Common myeloid progenitor, CD34-positive (primary cell): ENCODE data around the gene CLEC10A.

Experiments used
- CTCF ChIA-PET: fragments of 350-600 bp; sonication (Branson Sonifier 250); formaldehyde crosslinking; loops from one replicate; lab custom pipeline; 2021; ENCODE audit warnings: antibody characterized with exemption; lab: Charles Lee
- POLR2A ChIA-PET: fragments of 350-600 bp; sonication (Branson Sonifier 250); formaldehyde crosslinking; loops from one replicate; lab custom pipeline; 2021; ENCODE audit warnings: antibody characterized with exemption; lab: Charles Lee
- DNase-seq, 3 donors: peaks; one replicate each; pipeline versions ENCODE4 v3.0.0 to v3.0.0-alpha.2; 2013
- H3K27ac ChIP-seq, 2 experiments: 1 replicate in 1 of 2; 2 replicates in 1 of 2; pipeline ENCODE4 v1.7.0; 2013; ENCODE audit warnings: inconsistent platforms in 2 of 2, low read length in 2 of 2, mild to moderate bottlenecking in 2 of 2, low read depth in 1 of 2, moderate library complexity in 1 of 2; ENCODE audit not compliant: severe bottlenecking in 2 of 2, insufficient read depth in 1 of 2, poor library complexity in 1 of 2
- H3K27me3 ChIP-seq, 5 experiments: replicated peaks in 2 of 5; 1 replicate in 3 of 5; 2 replicates in 2 of 5; pipeline versions ENCODE4 v1.6.1 to v1.7.0; 2013; ENCODE audit warnings: low read length in 4 of 5, mild to moderate bottlenecking in 2 of 5, moderate library complexity in 2 of 5, inconsistent platforms in 1 of 5; ENCODE audit not compliant: insufficient read depth in 5 of 5, control insufficient read depth in 4 of 5
- H3K36me3 ChIP-seq, 4 experiments: 1 replicate in 2 of 4; 2 replicates in 2 of 4; pipeline versions ENCODE4 v1.6.1 to v1.7.0; 2013; ENCODE audit warnings: low read length in 3 of 4, control low read depth in 1 of 4, mild to moderate bottlenecking in 1 of 4; ENCODE audit not compliant: control insufficient read depth in 4 of 4, insufficient read depth in 4 of 4
- H3K4me1 ChIP-seq, 4 experiments: 1 replicate in 3 of 4; 2 replicates in 1 of 4; pipeline versions ENCODE4 v1.6.1 to v1.7.1; 2013; ENCODE audit warnings: low read length in 3 of 4, mild to moderate bottlenecking in 3 of 4, control low read depth in 1 of 4, inconsistent platforms in 1 of 4, moderate library complexity in 1 of 4; ENCODE audit not compliant: control insufficient read depth in 4 of 4, insufficient read depth in 4 of 4; ENCODE audit errors: control extremely low read depth in 1 of 4
- H3K4me3 ChIP-seq, 7 experiments: 1 replicate in 4 of 7; 2 replicates in 3 of 7; pipeline versions ENCODE4 v1.5.1 to v1.7.0; 2013; ENCODE audit warnings: mild to moderate bottlenecking in 7 of 7, low read length in 6 of 7, moderate library complexity in 6 of 7, inconsistent platforms in 2 of 7, low read depth in 2 of 7, control low read depth in 1 of 7; ENCODE audit not compliant: insufficient read depth in 4 of 7, control insufficient read depth in 1 of 7; ENCODE audit errors: extremely low read depth in 1 of 7
- H3K9me3 ChIP-seq, 5 experiments: 1 replicate in 4 of 5; 2 replicates in 1 of 5; pipeline versions ENCODE4 v1.6.1 to v1.7.1; 2013; ENCODE audit warnings: low read length in 4 of 5, mild to moderate bottlenecking in 2 of 5, inconsistent platforms in 1 of 5, low read depth in 1 of 5, moderate library complexity in 1 of 5; ENCODE audit not compliant: control insufficient read depth in 4 of 5, insufficient read depth in 2 of 5; ENCODE audit errors: control extremely low read depth in 1 of 5
- WGBS: methylation state at CpG from one replicate; pipeline ENCODE4 v1.1.5; 2013; ENCODE audit not compliant: insufficient coverage; 5-methylcytosine and 5-hydroxymethylcytosine counted together

The CLEC10A gene

DNA sequence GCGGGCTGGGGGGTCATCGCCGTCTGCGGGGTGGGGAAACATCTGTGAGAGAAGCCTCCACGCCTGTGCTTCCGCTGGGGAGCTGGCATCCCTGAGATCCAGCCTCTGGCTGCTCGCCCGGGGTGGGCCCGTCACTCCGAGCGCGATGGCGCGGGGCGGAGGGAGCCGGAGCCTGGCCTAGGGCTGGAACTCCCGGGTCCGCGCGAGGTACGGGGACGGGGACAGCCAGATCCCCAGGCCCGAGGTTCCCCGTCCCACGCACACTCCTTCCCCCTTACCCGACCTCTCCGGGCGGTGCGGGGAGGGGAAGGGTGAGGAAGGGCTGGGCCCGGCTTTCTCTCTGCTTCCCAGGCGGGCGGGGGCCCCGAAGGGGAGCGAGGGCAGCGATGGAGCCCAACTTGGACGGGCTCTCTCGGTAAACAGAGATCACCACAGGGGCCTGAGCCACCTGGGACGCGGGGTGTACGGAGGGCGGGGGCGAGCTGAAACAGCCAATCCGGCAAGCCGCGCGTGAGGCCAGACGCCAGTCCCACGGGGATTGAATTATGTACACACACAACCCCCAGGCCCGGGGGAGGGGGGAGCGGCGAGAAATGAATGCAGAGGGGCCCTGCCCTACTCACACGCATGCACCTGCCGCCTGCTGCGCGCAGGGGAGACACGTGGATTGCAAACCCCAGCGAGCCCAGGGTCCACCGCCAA, 36.4 kb downstream of the CLEC10A start, which contains the start of gene SLC16A11:
Gene SLC16A11, minus strand, starts transcription at position 596 of the 702 bp plus-strand sequence. Its CDS starts 579 bp downstream, at position 17.
- no peak within 1 kb of the TSS for H3K27ac ChIP-seq
- peak within 1 kb of the TSS in 6 of 7 experiments; percentile 31 to 71 (median 50) for H3K4me3 ChIP-seq
- POLR2A ChIA-PET, result interaction anchor here (1.3 to 2.5 kb wide), 2 partner anchors 10 to 22 kb away, joined by 3 to 12 read pairs; no protein-coding TSS in a partner anchor
- peaks cover 0 to 2% (median 0%) of the 10 kb centered on the region in 4 experiments for H3K36me3 ChIP-seq
- H3K27me3 ChIP-seq, result peaks cover 3 to 43% (median 21%) of the 10 kb centered on the region in 5 experiments
- H3K9me3 ChIP-seq, result no peaks in the 10 kb centered on the region
- CTCF ChIA-PET, result interaction anchor here (0.7 to 19.4 kb wide), 5 partner anchors 19 to 178 kb away, joined by 3 to 374 read pairs (median 3); no protein-coding TSS in a partner anchor
- peak in 2 of 3 donors; percentile 68 to 73 for DNase-seq
- 1% methylated on average over 35 of the region's 58 CpGs for WGBS
- peaks cover 5 to 42% (median 37%) of the 10 kb centered on the region in 4 experiments for H3K4me1 ChIP-seq

DNA sequence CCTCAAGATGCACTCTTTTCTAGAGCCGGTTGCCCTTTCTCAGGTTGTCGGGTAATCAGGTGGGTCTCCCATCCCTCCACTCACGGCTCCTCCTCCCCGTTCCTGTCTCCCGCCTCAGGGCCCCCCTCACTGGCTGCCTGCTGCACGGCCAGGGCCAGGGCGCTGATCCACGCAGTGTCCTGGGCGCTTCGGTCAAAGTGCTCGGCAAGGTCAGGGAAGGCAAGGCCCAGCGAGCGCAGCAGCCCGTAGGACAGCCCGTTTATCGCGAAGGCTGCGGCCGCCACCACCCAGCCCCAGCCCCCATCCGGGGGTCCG, 36.9 kb downstream of the CLEC10A start:
- ChIA-PET POLR2A (interaction anchor here (1.0 to 2.5 kb wide), 3 partner anchors 9 to 28 kb away, joined by 3 to 12 read pairs (median 3); a partner anchor contains a TSS), CTCF (interaction anchor here (1.0 to 19.4 kb wide), 3 partner anchors 18 to 129 kb away, joined by 3 to 374 read pairs (median 3); no protein-coding TSS in a partner anchor)
- DNase-seq, result no peak
- no peak overlapping the region for H3K27ac ChIP-seq
- no peaks in the 10 kb centered on the region for H3K9me3 ChIP-seq
- H3K4me3 ChIP-seq, result peak overlapping the region in 5 of 7 experiments; percentile 34 to 71 (median 59)
- H3K27me3 ChIP-seq, result peaks cover 3 to 42% (median 21%) of the 10 kb centered on the region in 5 experiments
- peaks cover 0 to 2% (median 0%) of the 10 kb centered on the region in 4 experiments for H3K36me3 ChIP-seq
- WGBS, result under 1% methylated on average over 19 of the region's 21 CpGs
- H3K4me1 ChIP-seq, result peaks cover 5 to 42% (median 37%) of the 10 kb centered on the region in 4 experiments

GRCh38 chr17:7042501-7043181, 37.4 kb downstream of the CLEC10A start:
- 2% methylated on average over 49 of the region's 53 CpGs for WGBS
- Histone ChIP-seq H3K9me3 (no peaks in the 10 kb centered on the region), H3K4me1 (peaks cover 5 to 42% (median 37%) of the 10 kb centered on the region in 4 experiments), H3K36me3 (peaks cover 0 to 2% (median 0%) of the 10 kb centered on the region in 4 experiments), H3K27ac (no peak overlapping the region), H3K4me3 (peak overlapping the region in 5 of 7 experiments; percentile 28 to 71 (median 59)), H3K27me3 (peaks cover 3 to 40% (median 21%) of the 10 kb centered on the region in 5 experiments)
- POLR2A ChIA-PET, result interaction anchor here (1.0 to 2.5 kb wide), 3 partner anchors 9 to 28 kb away, joined by 3 to 12 read pairs (median 3); a partner anchor contains a TSS
- CTCF ChIA-PET, result interaction anchor here (1.1 to 19.4 kb wide), 5 partner anchors 18 to 128 kb away, joined by 3 to 374 read pairs (median 6); no protein-coding TSS in a partner anchor
- peak in 2 of 3 donors; percentile 53 to 60 for DNase-seq

DNA sequence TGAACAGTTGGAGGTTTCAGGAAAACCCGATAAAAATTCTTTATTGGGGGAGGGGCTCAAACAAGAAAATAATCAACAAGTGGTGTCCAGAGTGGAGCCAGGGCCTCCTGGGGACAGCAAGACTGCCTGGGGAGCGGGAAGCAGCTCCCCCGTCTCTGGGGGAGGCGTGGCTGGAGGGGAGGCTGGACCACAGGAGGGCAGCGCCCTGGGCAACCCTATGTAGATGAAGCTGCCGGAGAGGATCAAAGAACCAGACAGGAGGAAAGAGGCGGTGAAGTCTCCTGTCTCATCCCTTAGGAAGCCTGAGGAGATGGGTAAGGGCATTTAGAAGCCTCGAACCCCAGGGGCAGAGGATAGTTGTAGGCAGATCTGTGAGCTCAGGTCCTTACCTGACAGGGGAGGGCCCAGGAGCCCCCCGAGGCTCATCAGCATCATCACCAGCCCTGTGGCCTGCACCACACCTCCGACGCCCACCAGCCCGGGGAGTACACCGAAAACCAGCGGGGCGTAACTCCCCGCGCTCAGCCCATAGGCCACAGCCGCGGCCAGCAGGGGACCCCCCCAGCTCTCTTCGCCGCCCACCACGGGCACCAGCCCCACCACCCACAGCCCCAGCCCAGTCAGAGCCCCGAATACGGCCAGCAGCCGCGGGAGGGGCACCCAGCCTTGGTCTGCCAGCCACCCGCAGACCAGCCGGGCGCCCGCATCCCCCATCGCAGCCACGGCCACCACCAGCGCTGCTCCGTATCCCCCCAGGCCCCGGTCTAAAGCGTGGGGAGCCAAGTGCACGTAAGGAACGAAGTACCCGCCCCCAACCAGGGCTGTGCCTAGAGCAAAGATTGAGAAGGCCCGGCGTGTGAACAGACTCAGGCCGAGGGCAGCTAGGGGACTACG, 38.2 kb downstream of the CLEC10A start:
- Histone ChIP-seq H3K36me3 (peaks cover 0 to 2% (median 0%) of the 10 kb centered on the region in 4 experiments), H3K4me1 (peaks cover 6 to 38% (median 34%) of the 10 kb centered on the region in 4 experiments), H3K9me3 (no peaks in the 10 kb centered on the region), H3K27ac (no peak overlapping the region), H3K4me3 (peak overlapping the region in 4 of 7 experiments; percentile 26 to 71 (median 54)), H3K27me3 (peaks cover 3 to 40% (median 21%) of the 10 kb centered on the region in 5 experiments)
- WGBS, result 45% methylated on average over 23 of the region's 43 CpGs
- DNase-seq, result peak in 2 of 3 donors; percentile 66 to 71
- POLR2A ChIA-PET, result interaction anchor here (1.0 to 2.5 kb wide), 2 partner anchors 20 to 27 kb away, joined by 3 to 12 read pairs; a partner anchor contains a TSS
- CTCF ChIA-PET, result interaction anchor here (1.1 to 19.4 kb wide), 5 partner anchors 17 to 127 kb away, joined by 3 to 374 read pairs (median 6); no protein-coding TSS in a partner anchor

DNA sequence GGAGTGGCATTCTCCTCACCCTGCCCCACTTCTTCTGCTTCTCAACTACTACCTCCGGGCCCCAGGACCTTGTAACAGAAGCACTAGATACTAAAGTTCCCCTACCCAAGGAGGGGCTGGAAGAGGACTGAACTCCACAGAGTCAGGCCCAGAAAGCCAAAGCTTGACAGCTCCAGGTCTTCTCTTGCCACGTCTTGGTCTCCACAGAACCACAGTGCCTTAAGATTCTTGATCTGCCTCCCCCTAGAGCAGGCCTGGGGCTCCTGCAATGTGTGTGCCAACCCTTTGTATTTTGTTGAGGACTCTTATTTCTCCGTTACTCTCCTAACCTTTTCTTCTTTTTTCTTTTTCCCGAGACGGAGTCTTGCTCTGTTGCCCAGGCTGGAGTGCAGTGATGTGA, 40.2 kb downstream of the CLEC10A start:
- CTCF ChIA-PET, result interaction anchor here (1.0 to 1.4 kb wide), 3 partner anchors 30 to 97 kb away, joined by 3 read pairs; no protein-coding TSS in a partner anchor
- H3K27ac ChIP-seq, result no peak overlapping the region
- POLR2A ChIA-PET, result no interaction called here

More for the DNA sequence above, 40.2 kb downstream of the CLEC10A start:
- Histone ChIP-seq H3K27me3 (peaks cover 0 to 31% (median 13%) of the 10 kb centered on the region in 5 experiments), H3K4me1 (peaks cover 4 to 44% (median 38%) of the 10 kb centered on the region in 4 experiments), H3K9me3 (no peaks in the 10 kb centered on the region), H3K4me3 (no peak overlapping the region), H3K36me3 (peaks cover 0 to 2% (median 0%) of the 10 kb centered on the region in 4 experiments)
- peak in 1 of 3 donors; percentile 52 for DNase-seq
- 90% methylated on average over 2 of the region's 5 CpGs for WGBS
